Urinary bladder (tissue), 4 donors: ENCODE measurements around the gene SYT14. TPM values are rescaled to one million over a fixed set of nuclear protein-coding genes. Genes with fewer than 3 reads are reported as not detected.
"Not testable (repeated sequence)": the region's sequence is repeated elsewhere in the genome, so short reads cannot be mapped to it uniquely, and the experiment has no call there.

Experiments
- DNase-seq: peaks from one replicate; pipeline ENCODE4 v3.0.0-alpha.2; 2015; ENCODE audit errors: extremely low spot score
- H3K27ac ChIP-seq: one replicate; pipeline ENCODE4 v1.5.1; 2013; ENCODE audit warnings: low read depth, mild to moderate bottlenecking, moderate library complexity
- H3K36me3 ChIP-seq: one replicate; pipeline ENCODE4 v1.6.1; 2013; ENCODE audit warnings: mild to moderate bottlenecking, moderate library complexity; ENCODE audit not compliant: insufficient read depth
- H3K4me1 ChIP-seq: one replicate; pipeline ENCODE4 v1.6.1; 2013; ENCODE audit warnings: mild to moderate bottlenecking, moderate library complexity; ENCODE audit not compliant: insufficient read depth
- H3K4me3 ChIP-seq: one replicate; pipeline ENCODE4 v1.5.1; 2013; ENCODE audit warnings: low read depth, low read length
- WGBS: extraction: QIAGEN DNeasy Blood & Tissue Kit; methylation state at CpG from one replicate; pipeline ENCODE4 v1.1.7; 2013; 5-methylcytosine and 5-hydroxymethylcytosine counted together
- polyA plus RNA-seq: library from polyadenylated mRNA; stranded (reverse); fragments of 200-250 nt; gene quantifications from one replicate; pipeline ENCODE4 v1.2.3, GENCODE V29; 2013
- total RNA-seq: library from RNA; depleted of rRNA; stranded (reverse); fragments of >200 nt; gene quantifications from one replicate; pipeline ENCODE4 v1.2.3, GENCODE V29; 2014
- donor health status: healthy with polysubstance abuse.
- donor health status: healthy.

SYT14 gene
- total and polyA plus RNA-seq, 2 donors: 0.05 to 2.4 TPM

DNA sequence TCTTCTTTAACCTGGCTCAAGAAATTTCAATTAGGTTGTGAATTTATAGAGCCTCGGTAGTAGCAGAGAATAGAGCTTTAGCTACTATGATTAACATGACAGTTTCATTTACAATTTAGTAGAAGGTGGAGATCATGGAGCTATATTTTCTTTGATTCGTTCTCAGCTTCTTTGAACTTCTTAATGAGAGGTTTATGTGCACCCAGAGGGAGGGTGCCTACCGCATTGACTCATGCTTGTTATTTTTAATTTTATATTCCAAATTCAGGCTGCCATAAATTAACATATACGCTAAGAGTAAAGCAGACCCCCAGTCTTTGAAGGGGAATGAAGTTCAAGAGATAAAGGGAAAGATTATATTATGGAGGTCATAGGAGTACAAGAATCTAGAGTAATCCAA is 24.4 kb downstream of the SYT14 start:
- H3K36me3 ChIP-seq: no peaks in the 10 kb centered on the region
- H3K4me1 ChIP-seq: no peaks in the 10 kb centered on the region
- H3K27ac ChIP-seq: no peak overlapping the region
- no peak overlapping the region for H3K4me3 ChIP-seq
- DNase-seq: no peak
- WGBS: 76% methylated on average over 4 of the region's 4 CpGs

DNA sequence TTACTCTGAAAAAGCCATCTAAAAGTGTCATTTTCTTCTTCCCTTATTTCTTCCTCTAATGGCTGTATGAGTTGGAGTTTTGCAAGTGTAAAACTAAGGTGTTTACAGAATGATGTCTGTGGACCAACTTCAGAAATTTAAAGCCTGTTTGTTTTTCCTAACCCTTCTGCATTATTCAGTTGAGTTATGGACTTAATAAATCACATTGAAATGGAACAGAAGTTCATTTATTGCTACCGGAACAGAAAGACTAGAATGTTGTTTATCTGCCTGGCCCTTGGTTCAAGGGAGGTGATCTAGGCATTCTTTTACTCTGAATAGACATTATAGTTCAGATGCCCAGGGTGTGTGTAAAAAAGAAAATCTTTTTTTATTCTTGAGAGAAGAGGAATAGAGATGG is 24.8 kb downstream of the SYT14 start:
- no peak for DNase-seq
- 41% methylated on average over 1 of the region's 1 CpG for whole genome bisulfite sequencing

GRCh38 chr1:209965996-209966395 is 28.0 kb downstream of the SYT14 start:
- no peak overlapping the region for H3K4me3 ChIP-seq
- WGBS: 95% methylated on average over 9 of the region's 9 CpGs
- no peaks in the 10 kb centered on the region for H3K36me3 ChIP-seq
- H3K27ac ChIP-seq: no peak overlapping the region
- no peaks in the 10 kb centered on the region for H3K4me1 ChIP-seq
- DNase-seq: no peak

More for the DNA sequence above, 24.8 kb downstream of the SYT14 start:
- Histone ChIP-seq H3K27ac (no peak overlapping the region), H3K4me1 (no peaks in the 10 kb centered on the region), H3K4me3 (no peak overlapping the region), H3K36me3 (no peaks in the 10 kb centered on the region)

GRCh38 chr1:209978721-209979120 is 40.7 kb downstream of the SYT14 start:
- 80% methylated on average over 14 of the region's 14 CpGs for WGBS
- H3K36me3 ChIP-seq, H3K4me1 ChIP-seq, DNase-seq, H3K27ac ChIP-seq, H3K4me3 ChIP-seq: not testable (repeated sequence)

GRCh38 chr1:209983953-209984352 is 45.9 kb downstream of the SYT14 start:
- DNase-seq: no peak
- no peak overlapping the region for H3K27ac ChIP-seq
- no peaks in the 10 kb centered on the region for H3K4me1 ChIP-seq
- 84% methylated on average over 3 of the region's 3 CpGs for WGBS
- H3K36me3 ChIP-seq: no peaks in the 10 kb centered on the region
- no peak overlapping the region for H3K4me3 ChIP-seq

- no peak overlapping the region for H3K4me3 ChIP-seq
- 70% methylated on average over 3 of the region's 3 CpGs for WGBS
- DNase-seq: no peak
- H3K4me1 ChIP-seq: no peaks in the 10 kb centered on the region
- H3K36me3 ChIP-seq: no peaks in the 10 kb centered on the region
- no peak overlapping the region for H3K27ac ChIP-seq
Observed at GRCh38 chr1:209985002-209985401, 47.0 kb downstream of the SYT14 start.

- no peaks in the 10 kb centered on the region for H3K36me3 ChIP-seq
- WGBS: 79% methylated on average over 2 of the region's 2 CpGs
- H3K4me1 ChIP-seq: no peaks in the 10 kb centered on the region
- H3K4me3 ChIP-seq: no peak overlapping the region
- no peak overlapping the region for H3K27ac ChIP-seq
- DNase-seq: no peak
Observed at GRCh38 chr1:209988706-209989105, 50.7 kb downstream of the SYT14 start.

- no peak for DNase-seq
- 30% methylated on average over 3 of the region's 3 CpGs for WGBS
- Histone ChIP-seq H3K4me1 (no peaks in the 10 kb centered on the region), H3K4me3 (no peak overlapping the region), H3K36me3 (no peaks in the 10 kb centered on the region), H3K27ac (no peak overlapping the region)
Observed at GRCh38 chr1:209989525-209989924, 51.5 kb downstream of the SYT14 start.

DNA sequence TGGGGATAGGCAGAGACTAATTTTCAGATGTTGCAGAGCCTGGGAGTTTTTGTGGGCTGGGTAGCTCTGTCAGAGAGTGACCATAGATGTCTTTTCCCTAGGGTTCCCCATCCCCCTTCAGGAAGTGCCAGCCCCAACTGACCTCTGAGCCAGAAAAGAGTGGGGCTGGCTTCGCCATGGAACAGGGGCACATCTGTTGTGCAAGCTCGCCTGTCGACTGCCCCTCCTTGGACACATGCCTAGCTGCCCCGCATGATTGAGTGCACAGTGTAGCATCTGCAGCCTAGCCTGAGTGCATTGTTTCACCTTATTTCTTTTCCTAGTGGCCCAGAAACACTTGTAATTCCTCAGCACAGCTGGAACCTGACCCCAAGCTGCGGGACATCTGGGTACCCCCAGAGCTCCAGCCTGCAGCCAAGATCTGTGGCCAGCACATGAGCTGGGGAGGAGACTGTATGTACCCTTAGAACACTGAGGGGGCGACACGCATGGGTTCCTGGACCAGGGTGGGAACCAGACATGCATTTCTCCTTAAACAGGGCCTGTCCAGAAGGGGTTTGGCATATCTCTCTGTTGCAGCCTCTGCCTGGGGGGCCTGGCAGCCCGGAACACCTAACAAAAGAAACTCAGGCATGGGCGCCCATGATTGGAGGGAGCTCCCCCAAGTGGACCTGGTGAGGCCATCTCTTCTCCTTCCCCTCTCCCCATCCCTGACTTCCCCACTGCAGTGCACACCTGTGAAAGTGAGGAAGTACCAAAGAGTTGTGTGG is 55.2 kb downstream of the SYT14 start:
- Histone ChIP-seq H3K4me1 (no peaks in the 10 kb centered on the region), H3K36me3 (no peaks in the 10 kb centered on the region), H3K27ac (no peak overlapping the region), H3K4me3 (no peak overlapping the region)
- 68% methylated on average over 9 of the region's 9 CpGs for WGBS
- no peak for DNase-seq

- no peak overlapping the region for H3K4me3 ChIP-seq
- WGBS: 66% methylated on average over 2 of the region's 2 CpGs
- no peak overlapping the region for H3K27ac ChIP-seq
- no peaks in the 10 kb centered on the region for H3K36me3 ChIP-seq
- no peaks in the 10 kb centered on the region for H3K4me1 ChIP-seq
- no peak for DNase-seq
Observed at GRCh38 chr1:209996348-209996747, 58.3 kb downstream of the SYT14 start.

DNA sequence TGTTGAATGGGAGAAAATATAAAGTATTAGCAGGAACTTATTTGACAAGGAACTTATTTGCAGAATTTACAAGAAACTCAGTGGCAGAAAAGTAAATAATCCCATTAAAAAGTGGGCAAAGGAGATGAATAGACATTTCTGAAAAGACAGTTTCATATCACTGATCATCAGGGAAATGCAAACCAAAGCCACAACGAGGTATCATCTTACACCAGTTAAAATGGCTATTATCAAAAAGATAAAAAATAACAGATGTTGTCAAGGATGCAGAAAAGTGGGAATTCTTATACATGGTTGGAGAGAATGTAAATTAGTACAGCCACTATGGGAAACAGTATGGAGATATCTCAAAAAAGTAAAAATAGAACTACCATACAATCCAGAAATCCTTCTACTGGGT is 61.0 kb downstream of the SYT14 start:
- Histone ChIP-seq H3K4me1 (no peaks in the 10 kb centered on the region), H3K36me3 (no peaks in the 10 kb centered on the region), H3K27ac (no peak overlapping the region), H3K4me3 (no peak overlapping the region)
- WGBS: 33% methylated on average over 1 of the region's 1 CpG
- no peak for DNase-seq

DNA sequence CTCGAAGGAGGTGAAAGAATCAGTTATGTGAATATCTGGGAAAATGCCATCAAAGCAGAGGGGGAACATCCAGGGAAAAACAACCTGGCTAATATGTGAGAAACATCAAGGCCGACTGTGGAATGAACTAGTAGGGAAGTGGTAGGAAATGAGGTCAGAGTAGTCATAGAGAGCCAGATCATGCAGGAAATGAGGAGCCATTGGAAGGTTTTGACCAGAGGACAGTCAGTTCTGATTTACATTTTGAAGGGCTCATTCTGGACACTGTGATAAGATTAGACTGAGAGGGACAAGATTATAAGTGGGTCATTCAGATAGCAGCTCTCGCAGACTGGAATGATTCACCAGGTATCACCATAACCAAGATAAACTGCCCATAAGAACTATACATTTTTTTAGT is 63.7 kb downstream of the SYT14 start:
- DNase-seq: no peak
- Histone ChIP-seq H3K27ac (no peak overlapping the region), H3K36me3 (no peaks in the 10 kb centered on the region), H3K4me3 (no peak overlapping the region), H3K4me1 (no peaks in the 10 kb centered on the region)
- 64% methylated on average over 3 of the region's 3 CpGs for WGBS

DNA sequence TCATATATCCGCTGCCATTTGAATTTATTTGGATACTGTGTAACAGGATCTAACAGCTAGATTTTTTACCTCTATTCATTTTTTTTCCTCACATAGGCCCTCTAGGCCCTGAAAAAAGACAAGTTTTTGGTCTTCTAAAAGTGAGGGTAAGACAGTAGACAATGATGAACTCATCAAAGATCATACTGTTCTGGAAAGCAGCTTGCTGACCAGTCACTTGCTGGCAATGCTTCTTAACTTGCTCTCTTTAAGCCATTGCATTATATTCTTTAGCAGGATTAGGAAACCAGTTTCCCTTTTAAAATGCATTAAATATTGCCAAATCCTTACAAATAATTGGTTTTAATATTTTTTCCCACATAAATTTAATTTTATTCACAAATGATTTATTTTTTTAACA is 65.5 kb downstream of the SYT14 start:
- no peak overlapping the region for H3K27ac ChIP-seq
- H3K4me3 ChIP-seq: no peak overlapping the region
- WGBS: 92% methylated on average over 1 of the region's 1 CpG
- no peak for DNase-seq
- H3K36me3 ChIP-seq: no peaks in the 10 kb centered on the region
- no peaks in the 10 kb centered on the region for H3K4me1 ChIP-seq

DNA sequence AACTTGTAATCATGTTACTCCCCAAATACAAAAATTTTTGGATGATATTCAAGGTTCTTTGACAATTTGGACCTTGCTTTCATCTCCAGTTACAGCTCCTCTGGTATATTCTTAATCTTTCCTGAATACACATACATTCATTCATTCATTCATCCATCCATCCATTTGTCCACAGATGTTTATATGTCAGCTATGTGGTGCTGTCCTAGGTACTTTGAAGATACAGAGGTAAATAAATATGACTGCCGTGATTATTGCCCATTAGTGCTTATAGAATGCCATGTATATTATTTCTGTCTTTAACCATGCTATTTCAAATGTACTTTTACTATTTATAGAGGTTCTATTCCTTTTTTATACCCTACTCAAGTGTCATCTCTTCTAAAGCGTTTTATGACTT is 72.1 kb downstream of the SYT14 start:
- WGBS: 81% methylated on average over 2 of the region's 2 CpGs
- no peak overlapping the region for H3K27ac ChIP-seq
- no peaks in the 10 kb centered on the region for H3K36me3 ChIP-seq
- DNase-seq: no peak
- H3K4me1 ChIP-seq: no peaks in the 10 kb centered on the region
- no peak overlapping the region for H3K4me3 ChIP-seq
